AG09309 (cell line): ENCODE results near the gene VWA5B1.

Experiments
- DNase-seq: peaks from one replicate; pipeline ENCODE4 v3.0.0-alpha.2; 2010; ENCODE audit warnings: low read depth
- H3K4me3 ChIP-seq: 2 replicates; pipeline ENCODE4 v1.5.1; 2011; ENCODE audit warnings: mild to moderate bottlenecking, low read depth, low read length, moderate library complexity; ENCODE audit not compliant: control insufficient read depth
- CTCF ChIP-seq: IDR thresholded peaks from 2 replicates; pipeline ENCODE4 v1.5.1; 2011; ENCODE audit warnings: mild to moderate bottlenecking, low read depth, low read length, inconsistent platforms; ENCODE audit not compliant: insufficient read depth, control insufficient read depth; ENCODE audit errors: missing control alignments

The VWA5B1 gene

GRCh38 chr1:20399606-20400180 is 109.0 kb downstream of the VWA5B1 start:
- no peak overlapping the region for H3K4me3 ChIP-seq
- no peak for TF ChIP-seq CTCF
- no peak for DNase-seq

DNA sequence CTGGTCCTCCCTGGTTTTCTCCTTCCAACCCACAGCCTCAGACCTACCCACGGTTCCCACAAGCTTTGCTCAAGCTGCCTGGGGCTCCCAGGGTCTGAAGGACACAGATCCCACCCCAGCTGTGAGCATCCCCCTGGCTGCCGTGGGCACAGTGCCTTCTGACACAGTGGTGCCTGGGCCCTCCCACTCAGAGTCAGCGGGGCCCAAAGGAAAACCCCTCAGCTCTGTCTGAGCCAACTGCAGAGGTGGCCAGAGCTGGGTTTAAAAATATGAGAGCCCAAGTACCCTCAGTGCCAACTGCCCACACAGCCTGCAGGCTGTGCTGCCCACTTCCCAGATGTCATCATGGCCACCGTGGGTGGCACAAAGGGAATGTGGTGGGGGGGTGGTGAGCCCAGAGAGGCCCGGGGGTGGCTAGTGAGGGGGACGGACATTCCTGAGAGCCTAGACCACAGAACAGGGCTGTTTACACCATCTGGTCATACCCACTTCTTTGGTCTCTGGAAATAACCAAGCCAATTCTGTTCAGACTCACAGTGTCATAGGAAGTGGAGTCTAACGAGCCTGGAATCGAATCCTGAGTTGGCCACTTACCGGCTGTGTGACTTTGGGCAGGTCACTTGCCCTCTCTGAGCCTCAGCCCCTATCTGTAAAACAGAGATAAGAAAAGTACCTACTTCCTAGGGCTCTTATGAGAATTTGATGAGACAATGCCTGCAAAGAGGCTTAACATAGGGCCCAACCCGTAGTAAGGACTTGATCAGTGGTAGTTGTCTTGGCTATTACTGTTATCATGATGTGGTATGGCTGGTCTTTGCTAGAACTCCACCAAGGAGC is 109.9 kb downstream of the VWA5B1 start:
- H3K4me3 ChIP-seq, result no peak overlapping the region
- DNase-seq, result no peak
- TF ChIP-seq CTCF, result no peak

- no peak for TF ChIP-seq CTCF
- no peak for DNase-seq
- H3K4me3 ChIP-seq, result no peak overlapping the region
Observed at GRCh38 chr1:20401405-20402010, 110.8 kb downstream of the VWA5B1 start.

DNA sequence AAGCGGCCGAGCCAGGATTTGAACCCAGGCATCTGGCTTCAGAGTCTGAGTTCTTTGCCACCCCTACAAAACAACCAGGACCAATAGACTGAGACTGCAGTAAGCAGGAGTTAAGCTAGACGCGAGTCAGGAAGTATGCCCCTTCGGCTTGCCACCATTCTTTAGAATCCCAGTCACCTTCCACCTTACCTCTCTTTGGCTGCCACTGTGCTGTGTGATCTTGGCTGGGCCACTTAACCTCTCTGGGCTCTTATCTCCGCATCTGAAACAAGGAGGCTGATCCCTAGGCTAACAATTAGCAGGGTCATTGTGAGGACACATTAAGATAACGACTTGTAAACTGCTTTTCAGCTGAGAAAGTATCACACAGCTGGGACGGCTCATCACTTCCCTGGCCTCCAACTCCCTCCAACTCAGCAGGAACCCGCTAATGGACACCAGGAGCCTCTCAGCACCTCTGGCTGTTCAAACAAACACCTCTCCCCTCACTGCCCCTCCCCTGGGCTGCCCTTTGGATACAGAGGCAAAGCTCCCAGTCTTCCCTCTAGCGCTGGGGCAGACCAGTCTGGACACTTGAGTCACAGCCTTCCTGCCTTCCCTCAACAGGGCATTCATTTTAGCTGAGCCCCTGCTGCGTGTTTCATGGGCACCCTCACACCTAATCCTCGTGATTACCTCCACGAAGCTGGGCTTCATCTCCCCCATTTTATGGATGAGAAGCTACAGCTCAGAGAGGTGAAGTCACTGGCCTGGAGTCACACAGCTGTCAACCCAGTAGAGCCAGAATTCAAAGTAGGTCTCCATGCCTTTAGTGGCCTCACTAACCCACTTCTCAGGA is 112.1 kb downstream of the VWA5B1 start:
- DNase-seq, result no peak
- no peak overlapping the region for H3K4me3 ChIP-seq
- TF ChIP-seq CTCF, result no peak

GRCh38 chr1:20403423-20404145 is 112.9 kb downstream of the VWA5B1 start:
- no peak overlapping the region for H3K4me3 ChIP-seq
- DNase-seq, result no peak
- TF ChIP-seq CTCF, result no peak

GRCh38 chr1:20404466-20404865 is 113.8 kb downstream of the VWA5B1 start:
- TF ChIP-seq CTCF, result no peak
- no peak for DNase-seq
- no peak overlapping the region for H3K4me3 ChIP-seq
